ENCODE measurements around the gene GRIA1. TPM values are rescaled to one million over a fixed set of nuclear protein-coding genes. Genes with fewer than 3 reads are reported as not detected.

Gene GRIA1
- total RNA-seq, 1 donor from 2014 or later: not detected

DNA sequence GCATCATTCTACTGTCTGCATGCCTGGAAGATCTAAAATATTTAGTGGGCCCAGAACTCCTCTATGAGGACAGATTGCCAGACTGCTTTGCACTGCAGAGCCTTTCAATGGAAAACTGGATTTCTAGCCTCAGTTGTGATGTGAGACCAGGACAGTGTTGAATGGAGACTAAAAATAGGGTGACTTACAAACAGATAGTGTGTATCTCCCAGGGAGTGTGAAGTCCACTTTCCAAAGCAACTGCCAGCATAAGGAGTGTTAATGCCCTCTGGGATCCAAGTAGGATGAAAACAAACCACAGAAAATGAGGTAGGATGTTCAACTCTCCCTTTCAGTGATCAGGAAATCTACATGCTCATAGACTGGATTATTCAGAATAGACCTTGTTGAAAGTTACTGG lies 119.5 kb downstream of the GRIA1 start:
- TF ChIP-seq, protein P1, sequence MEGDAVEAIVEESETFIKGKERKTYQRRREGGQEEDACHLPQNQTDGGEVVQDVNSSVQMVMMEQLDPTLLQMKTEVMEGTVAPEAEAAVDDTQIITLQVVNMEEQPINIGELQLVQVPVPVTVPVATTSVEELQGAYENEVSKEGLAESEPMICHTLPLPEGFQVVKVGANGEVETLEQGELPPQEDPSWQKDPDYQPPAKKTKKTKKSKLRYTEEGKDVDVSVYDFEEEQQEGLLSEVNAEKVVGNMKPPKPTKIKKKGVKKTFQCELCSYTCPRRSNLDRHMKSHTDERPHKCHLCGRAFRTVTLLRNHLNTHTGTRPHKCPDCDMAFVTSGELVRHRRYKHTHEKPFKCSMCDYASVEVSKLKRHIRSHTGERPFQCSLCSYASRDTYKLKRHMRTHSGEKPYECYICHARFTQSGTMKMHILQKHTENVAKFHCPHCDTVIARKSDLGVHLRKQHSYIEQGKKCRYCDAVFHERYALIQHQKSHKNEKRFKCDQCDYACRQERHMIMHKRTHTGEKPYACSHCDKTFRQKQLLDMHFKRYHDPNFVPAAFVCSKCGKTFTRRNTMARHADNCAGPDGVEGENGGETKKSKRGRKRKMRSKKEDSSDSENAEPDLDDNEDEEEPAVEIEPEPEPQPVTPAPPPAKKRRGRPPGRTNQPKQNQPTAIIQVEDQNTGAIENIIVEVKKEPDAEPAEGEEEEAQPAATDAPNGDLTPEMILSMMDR (IDR thresholded peaks at IDR 0.05; ENCODE audit: unreplicated experiment): no peak
- H3K4me3 Mint-ChIP-seq (ENCODE audit: low read depth): no peak overlapping the region
- DNase-seq (ENCODE audit: low spot score, unreplicated experiment): no peak
- no peaks in the 10 kb centered on the region for H3K9me3 Mint-ChIP-seq (ENCODE audit: low read depth)
- no peaks in the 10 kb centered on the region for H3K4me1 Mint-ChIP-seq (ENCODE audit: low read depth)
- no peaks in the 10 kb centered on the region for H3K36me3 Mint-ChIP-seq (ENCODE audit: insufficient read depth)
- H3K27ac Mint-ChIP-seq: no peak overlapping the region
- H3K27me3 Mint-ChIP-seq: peaks cover 2% of the 10 kb centered on the region

GRCh38 chr5:153610811-153611210 lies 120.3 kb downstream of the GRIA1 start:
- TF ChIP-seq, protein P1 (IDR thresholded peaks at IDR 0.05; ENCODE audit: unreplicated experiment): no peak
- DNase-seq (ENCODE audit: low spot score, unreplicated experiment): no peak
- H3K9me3 Mint-ChIP-seq (ENCODE audit: low read depth): no peaks in the 10 kb centered on the region
- no peaks in the 10 kb centered on the region for H3K4me1 Mint-ChIP-seq (ENCODE audit: low read depth)
- no peaks in the 10 kb centered on the region for H3K36me3 Mint-ChIP-seq (ENCODE audit: insufficient read depth)
- H3K27me3 Mint-ChIP-seq: peaks cover 2% of the 10 kb centered on the region
- no peak overlapping the region for H3K27ac Mint-ChIP-seq
- no peak overlapping the region for H3K4me3 Mint-ChIP-seq (ENCODE audit: low read depth)

GRCh38 chr5:153613144-153613543 lies 122.7 kb downstream of the GRIA1 start:
- no peak for DNase-seq (ENCODE audit: low spot score, unreplicated experiment)
- TF ChIP-seq, protein P1 (IDR thresholded peaks at IDR 0.05; ENCODE audit: unreplicated experiment): no peak
- no peak overlapping the region for H3K27ac Mint-ChIP-seq
- no peaks in the 10 kb centered on the region for H3K36me3 Mint-ChIP-seq (ENCODE audit: insufficient read depth)
- H3K4me1 Mint-ChIP-seq (ENCODE audit: low read depth): no peaks in the 10 kb centered on the region
- H3K27me3 Mint-ChIP-seq: peaks cover 2% of the 10 kb centered on the region
- H3K9me3 Mint-ChIP-seq (ENCODE audit: low read depth): no peaks in the 10 kb centered on the region
- H3K4me3 Mint-ChIP-seq (ENCODE audit: low read depth): no peak overlapping the region

DNA sequence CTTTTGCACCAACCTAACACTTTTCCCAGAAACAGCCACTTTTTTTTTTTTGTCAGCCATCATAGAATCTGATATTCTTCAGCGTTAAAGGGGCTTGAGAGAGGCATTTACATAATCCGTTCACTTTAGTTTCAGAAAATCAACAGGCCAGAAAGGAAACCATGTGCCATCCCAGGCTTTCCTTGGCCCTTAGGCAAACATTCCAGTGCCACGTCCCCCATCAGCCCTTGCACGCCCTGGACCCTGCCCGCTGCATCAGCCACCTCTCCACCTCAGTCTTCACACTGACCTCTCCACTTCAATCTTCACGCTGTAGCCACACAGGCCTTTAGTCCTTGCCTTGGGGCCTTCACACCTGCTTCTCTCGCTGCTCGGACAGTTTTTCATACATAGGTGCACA lies 123.2 kb downstream of the GRIA1 start:
- peaks cover 2% of the 10 kb centered on the region for H3K27me3 Mint-ChIP-seq
- no peak for DNase-seq (ENCODE audit: low spot score, unreplicated experiment)
- H3K36me3 Mint-ChIP-seq (ENCODE audit: insufficient read depth): no peaks in the 10 kb centered on the region
- TF ChIP-seq, protein P1 (IDR thresholded peaks at IDR 0.05; ENCODE audit: unreplicated experiment): no peak
- no peaks in the 10 kb centered on the region for H3K9me3 Mint-ChIP-seq (ENCODE audit: low read depth)
- no peaks in the 10 kb centered on the region for H3K4me1 Mint-ChIP-seq (ENCODE audit: low read depth)
- no peak overlapping the region for H3K4me3 Mint-ChIP-seq (ENCODE audit: low read depth)
- no peak overlapping the region for H3K27ac Mint-ChIP-seq

DNA sequence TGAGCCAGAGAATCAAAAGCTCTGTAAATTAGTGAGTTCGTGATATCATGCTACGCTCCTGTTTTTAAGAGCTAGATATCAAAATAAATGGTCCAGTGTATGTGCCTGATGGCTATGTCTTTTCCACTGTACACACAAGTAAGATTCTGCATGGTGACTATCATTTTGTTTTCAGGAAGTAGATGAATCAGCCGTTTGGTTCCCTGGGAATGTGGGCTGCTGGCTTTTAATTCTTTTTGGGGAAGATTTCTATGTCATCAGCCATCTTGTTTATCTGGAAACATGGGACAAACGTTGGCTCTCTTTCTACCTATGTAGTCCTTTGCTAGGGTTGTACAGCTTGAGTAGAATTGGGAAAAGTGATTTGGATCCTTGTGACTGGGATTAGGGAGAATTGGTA lies 126.7 kb downstream of the GRIA1 start:
- DNase-seq (ENCODE audit: low spot score, unreplicated experiment): no peak
- Mint-ChIP-seq H3K36me3 (ENCODE audit: insufficient read depth) (no peaks in the 10 kb centered on the region), H3K4me3 (ENCODE audit: low read depth) (no peak overlapping the region), H3K9me3 (ENCODE audit: low read depth) (no peaks in the 10 kb centered on the region), H3K27me3 (peaks cover 2% of the 10 kb centered on the region), H3K27ac (no peak overlapping the region), H3K4me1 (ENCODE audit: low read depth) (no peaks in the 10 kb centered on the region)
- TF ChIP-seq, protein P1 (IDR thresholded peaks at IDR 0.05; ENCODE audit: unreplicated experiment): no peak
